GM19438 (cell line): Measurements from ENCODE around the gene MYLIP.

Experiments used
- ATAC-seq: cut with Tn5 transposase; IDR thresholded peaks from one replicate; pipeline ENCODE4 v1.9.1; 2021; ENCODE audit warnings: low read depth; ENCODE audit not compliant: unreplicated experiment

The MYLIP gene

GRCh38 chr6:16137451-16137801, 8.5 kb downstream of the MYLIP start:
- no peak for ATAC-seq

- no peak for ATAC-seq
Measured at GRCh38 chr6:16139556-16139955, 10.7 kb downstream of the MYLIP start.

GRCh38 chr6:16140607-16141006, 11.7 kb downstream of the MYLIP start:
- ATAC-seq, result no peak

GRCh38 chr6:16141514-16141913, 12.6 kb downstream of the MYLIP start:
- ATAC-seq, result no peak

GRCh38 chr6:16145038-16145437, 16.2 kb downstream of the MYLIP start:
- ATAC-seq, result no peak

GRCh38 chr6:16146028-16146427, 17.1 kb downstream of the MYLIP start:
- ATAC-seq, result no peak

- ATAC-seq, result no peak
Measured at GRCh38 chr6:16146527-16146955, 17.7 kb downstream of the MYLIP start.

- no peak for ATAC-seq
Measured at GRCh38 chr6:16148498-16148897, 19.6 kb downstream of the MYLIP start.

GRCh38 chr6:16149305-16149704, 20.4 kb downstream of the MYLIP start:
- ATAC-seq, result no peak

- no peak for ATAC-seq
Measured at GRCh38 chr6:16150098-16150497, 21.2 kb downstream of the MYLIP start.

- no peak for ATAC-seq
Measured at GRCh38 chr6:16153211-16153820, 24.4 kb downstream of the MYLIP start.

GRCh38 chr6:16154904-16155303, 26.0 kb downstream of the MYLIP start:
- no peak for ATAC-seq

GRCh38 chr6:16157492-16157891, 28.6 kb downstream of the MYLIP start:
- ATAC-seq, result no peak

GRCh38 chr6:16157909-16158308, 29.0 kb downstream of the MYLIP start:
- no peak for ATAC-seq

GRCh38 chr6:16158943-16159557, 30.2 kb downstream of the MYLIP start:
- no peak for ATAC-seq

- ATAC-seq, result no peak
Measured at GRCh38 chr6:16160794-16161193, 31.9 kb downstream of the MYLIP start.

GRCh38 chr6:16162003-16162402, 33.1 kb downstream of the MYLIP start:
- ATAC-seq, result no peak

GRCh38 chr6:16163066-16163465, 34.2 kb downstream of the MYLIP start:
- no peak for ATAC-seq

- ATAC-seq, result no peak
Measured at GRCh38 chr6:16163535-16164300, 34.8 kb downstream of the MYLIP start.

GRCh38 chr6:16165641-16166040, 36.8 kb downstream of the MYLIP start:
- no peak for ATAC-seq

- ATAC-seq, result no peak
Measured at GRCh38 chr6:16166871-16167608, 38.2 kb downstream of the MYLIP start.
